ENCODE data around the gene RPL12.

Gene RPL12

DNA sequence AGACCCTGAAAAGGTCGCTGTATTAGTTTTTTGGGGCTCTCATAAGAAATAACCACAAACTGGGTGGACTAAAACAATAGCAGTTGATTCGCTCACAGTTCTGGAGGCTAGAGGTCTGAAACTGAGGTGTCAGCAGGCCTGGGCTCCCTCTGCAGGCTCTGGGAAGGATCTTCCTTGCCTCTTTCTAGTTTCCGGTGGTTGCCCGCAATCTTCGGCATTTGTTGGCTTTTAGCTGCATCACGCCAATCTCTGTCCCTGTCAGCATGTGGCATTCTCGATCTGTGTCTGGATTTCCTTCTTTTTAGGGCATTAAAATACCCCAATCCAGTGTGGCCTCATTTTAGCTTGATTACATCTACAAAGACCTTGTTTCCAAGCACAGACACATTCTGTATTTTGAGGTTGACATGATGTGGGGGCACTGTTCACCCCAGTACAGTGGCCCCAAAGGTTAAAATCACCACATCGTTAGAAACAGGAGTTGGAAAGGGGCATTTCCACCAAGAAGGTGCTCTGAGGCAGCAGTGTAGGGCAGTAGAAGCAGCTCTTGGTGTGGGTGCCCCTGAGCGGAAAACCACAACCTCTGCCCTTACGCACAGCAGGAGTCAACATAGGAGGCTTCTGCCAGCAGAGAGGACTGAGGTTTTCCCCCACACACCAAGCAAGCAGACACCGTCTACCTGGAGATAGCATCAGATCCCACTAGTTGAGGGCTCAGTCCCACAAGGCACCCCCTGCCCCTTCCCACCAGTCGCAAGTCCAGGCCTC lies 13.5 kb downstream of the RPL12 start:
- DNase-seq: peak; percentile 19

DNA sequence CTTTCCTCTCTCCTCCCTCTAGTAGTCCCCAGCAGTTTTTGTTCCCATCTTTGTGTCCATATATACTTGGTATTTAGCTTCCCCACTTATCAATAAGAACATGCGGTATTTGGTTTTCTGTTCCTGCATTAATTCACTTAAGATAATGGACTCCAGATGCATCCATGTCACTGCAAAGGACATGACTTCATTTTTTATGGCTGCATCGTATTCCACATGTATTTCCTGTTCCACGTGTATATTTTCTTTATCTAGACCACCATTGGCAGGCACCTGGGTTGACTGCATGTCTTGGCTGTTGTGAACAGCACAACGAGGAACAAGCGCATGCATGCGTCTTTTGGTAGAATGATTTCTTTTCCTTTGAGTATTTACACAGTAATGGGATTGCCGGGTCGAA lies 20.8 kb downstream of the RPL12 start:
- no peak for DNase-seq

DNA sequence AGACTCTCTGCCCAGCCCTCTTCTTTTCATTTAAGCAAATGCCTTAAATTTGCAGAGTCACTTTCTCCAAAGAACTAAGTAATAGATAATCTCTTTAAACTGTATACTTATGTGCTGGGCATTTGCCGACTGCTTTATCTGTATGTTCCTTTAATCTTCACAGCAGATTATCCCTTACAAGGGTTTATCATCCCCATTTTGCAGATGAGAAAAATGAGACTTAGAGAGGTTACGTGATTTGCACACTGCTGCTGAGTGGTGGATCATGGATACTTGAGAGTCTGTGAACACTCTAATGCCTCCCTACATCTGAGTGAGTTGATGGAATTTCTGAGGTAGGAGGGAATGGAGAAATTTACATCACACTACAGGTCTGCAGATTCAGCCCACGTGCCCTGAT lies 22.9 kb downstream of the RPL12 start:
- no peak for DNase-seq

DNA sequence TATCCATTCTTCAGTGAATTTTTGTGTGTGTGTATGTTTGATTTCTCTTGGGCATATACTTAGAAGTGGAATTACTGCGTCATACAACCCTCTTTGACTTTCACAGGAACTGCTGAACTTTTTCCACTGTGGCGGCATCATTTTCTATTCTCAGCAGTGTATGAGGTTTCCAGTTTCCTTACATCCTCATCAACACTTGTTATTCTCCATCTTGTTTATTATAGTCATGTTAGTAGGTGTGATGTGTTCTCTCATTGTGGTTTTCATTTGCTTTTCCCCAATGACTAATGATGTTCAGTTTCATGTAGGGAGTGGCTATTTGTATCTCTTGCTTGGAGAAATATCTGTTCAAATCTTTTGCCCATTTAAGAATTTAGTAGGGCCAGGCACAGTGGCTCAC lies 24.4 kb downstream of the RPL12 start:
- peak; percentile 70 for DNase-seq

DNA sequence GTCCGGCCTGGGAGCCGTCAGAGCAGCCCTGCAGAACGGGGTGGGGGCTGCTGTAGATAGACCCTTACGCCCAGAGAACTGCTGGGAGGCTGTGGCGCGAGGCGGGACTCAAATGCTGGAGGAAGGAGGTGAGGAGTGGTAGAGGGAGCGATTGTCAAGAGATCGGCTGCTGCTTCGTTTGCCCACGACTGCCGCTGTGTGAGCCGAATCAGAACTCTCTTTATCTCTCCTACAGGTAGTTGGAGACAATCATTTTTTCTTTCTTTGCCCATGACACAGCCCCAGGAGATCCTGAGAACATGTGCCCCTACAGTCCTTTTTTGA lies 26.6 kb downstream of the RPL12 start:
- DNase-seq: peak; percentile 51

DNA sequence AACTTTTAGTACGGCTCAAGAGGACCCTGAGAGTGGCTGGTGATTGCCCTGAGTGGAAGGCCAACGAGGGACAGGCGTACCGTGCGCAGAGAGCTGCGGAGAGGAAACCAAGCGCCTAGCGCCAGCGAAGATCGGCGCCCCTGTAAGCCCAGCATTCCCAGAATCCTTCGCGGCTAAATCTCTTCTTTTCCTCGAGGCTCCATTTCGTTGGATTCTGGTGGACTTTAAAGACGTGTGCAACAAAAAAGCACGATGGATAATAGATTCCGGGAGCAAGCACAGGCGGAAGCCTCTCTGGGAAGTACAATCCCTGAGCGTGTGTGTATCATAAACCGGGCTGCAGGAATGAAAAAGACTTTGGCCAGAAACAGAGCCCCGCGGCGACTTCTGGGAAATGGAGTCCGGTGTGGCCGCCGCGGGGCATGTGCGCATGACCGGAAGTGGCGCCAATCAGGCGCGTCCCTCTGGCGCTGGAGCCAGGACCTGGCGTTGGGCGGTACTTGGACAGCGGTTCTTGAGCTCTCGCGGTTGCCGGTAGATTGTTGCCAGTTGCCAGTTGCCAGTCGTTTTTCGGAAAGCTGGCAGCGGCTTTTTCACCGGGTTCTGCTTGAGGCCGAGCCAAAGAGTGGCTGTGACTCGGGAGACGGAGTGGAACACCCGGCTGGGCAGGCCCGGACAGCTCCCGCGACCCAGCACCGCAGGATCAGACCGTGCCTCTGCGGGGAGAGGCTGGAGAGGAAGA lies 27.1 kb downstream of the RPL12 start, which contains the start of gene ZNF79:
Gene ZNF79, plus strand, starts transcription at position 449 of the 742 bp plus-strand sequence. CDS start 406 bp downstream, outside the sequence.
- peak; percentile 95 for DNase-seq

DNA sequence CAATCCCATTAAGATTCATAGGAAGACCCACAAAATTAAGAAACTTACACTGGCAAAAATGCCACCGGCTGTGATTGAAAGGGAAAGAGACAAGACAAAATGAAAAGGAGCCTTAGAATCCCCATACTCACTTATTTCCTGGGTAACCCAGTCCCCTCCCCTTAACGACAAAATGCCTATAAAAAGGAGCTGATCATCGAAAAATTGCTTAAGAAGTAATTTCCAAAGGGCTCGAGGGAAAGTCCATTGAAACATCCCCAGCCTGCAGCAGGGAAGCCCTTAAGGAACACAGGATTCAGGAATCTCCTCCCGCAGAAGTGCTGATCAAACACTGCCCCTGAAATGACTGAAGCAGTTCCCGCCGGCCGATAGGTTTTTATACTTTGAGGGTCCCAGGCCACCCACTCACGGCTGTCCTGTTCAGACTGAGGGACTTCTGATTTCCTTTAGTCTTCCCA lies 27.7 kb downstream of the RPL12 start:
- no peak for DNase-seq

DNA sequence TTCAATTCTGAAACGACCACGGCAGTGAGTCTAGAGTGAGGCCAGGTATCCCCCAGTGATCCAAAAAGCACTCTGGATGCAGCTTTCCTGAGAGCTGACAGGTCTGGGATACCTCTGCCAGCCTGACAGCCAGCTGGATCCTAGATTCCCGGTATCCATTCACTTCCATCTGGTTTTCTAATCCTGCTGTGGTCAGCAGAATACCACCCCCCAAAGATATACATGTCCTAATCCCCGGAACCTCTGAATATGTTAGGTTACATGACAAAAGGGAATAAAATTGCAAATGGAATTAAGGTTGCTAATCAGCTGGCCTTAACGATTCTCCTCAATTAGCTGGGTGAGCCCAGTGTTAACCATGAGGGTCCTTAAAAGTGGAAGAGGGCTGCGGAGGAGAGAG lies 28.4 kb downstream of the RPL12 start:
- no peak for DNase-seq

DNA sequence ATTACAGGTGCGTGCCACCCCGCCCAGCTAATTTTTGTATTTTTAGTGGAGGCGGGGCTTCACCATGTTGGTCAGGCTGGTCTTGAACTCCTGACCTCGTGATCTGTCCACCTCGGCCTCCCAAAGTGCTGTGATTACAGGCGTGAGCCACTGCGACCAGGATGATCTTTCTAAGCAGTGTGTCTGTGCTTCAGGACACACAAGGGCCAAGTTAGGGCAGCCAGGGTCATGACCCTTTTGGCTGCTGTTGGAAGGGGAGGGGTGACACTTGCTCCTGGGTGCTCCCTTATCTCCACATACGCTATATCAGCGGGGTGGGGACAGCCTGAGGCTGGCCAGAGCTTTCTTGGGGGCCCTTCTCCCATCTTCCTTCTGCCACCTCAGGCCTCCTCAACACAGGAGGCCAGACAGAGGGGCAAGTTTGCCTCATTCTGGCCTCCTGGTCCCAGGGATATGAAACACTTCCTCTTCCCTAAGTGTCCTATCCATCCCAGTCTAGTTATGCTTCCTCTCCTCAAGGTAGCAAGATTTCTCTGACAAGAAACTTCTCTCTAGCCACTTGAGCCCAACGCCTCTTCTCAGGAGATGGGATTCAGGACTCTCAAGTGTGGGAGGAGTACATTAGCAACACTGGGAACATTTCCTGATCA lies 28.9 kb downstream of the RPL12 start:
- no peak for DNase-seq

DNA sequence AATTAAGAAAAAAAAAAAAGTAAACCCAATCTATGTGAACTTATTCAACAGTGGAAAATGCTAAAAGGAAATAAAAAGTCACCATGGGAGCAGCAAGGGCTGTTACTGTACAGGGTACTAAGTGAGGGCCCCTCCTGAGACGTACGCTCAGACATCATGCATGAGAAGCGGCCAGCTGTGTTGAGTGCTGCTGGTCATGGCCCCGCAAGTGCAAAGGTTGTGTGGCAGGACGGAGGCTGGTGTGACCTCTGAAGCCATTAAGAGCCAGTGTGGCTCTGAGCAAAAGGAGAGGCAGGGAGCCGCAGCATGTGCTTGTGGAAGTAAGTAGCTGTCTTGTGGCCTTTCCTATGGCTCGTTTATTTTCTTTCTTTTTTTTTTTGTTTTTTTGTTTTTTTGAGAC lies 30.1 kb downstream of the RPL12 start:
- no peak for DNase-seq

DNA sequence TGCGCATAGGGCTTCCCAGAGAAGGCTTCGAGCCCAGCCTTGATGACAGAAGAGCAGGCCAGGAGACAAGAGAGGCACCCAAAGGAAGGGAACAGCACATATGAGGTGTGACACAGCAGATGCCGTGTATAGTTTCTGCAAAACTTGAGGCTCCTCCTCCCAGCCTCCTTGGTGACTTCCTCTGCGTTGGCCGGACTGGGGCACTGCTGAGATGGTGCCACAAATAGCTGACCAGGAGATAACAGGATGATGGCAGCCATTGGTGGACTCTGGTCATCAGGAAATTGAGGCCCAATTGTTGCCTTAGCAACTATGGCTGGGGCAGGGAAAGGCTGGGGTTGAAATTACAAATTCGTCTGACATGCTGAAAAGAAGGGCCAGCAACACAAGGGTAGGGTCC lies 31.9 kb downstream of the RPL12 start:
- DNase-seq: no peak

DNA sequence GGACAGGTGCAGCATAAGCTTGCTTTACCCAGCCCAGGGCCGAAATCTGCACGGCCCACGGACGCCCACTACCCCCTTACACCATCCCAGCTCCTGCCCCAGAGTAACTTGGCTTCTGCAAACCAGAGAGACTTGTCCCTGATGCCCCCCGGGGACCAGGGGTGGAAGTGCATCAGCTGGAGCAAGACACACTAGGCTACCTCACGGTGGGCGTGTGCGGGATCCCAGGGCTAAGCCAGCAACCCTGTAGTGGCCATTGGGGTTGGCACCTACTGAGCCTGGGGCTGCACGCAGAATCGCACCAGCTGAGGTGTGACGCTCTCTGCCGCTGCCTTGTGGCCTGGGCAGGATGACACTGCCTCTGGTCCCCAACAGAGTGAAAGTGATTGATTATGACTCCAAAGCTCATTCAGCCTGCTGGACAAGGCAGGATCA lies 33.2 kb downstream of the RPL12 start:
- peak; percentile 63 for DNase-seq

DNA sequence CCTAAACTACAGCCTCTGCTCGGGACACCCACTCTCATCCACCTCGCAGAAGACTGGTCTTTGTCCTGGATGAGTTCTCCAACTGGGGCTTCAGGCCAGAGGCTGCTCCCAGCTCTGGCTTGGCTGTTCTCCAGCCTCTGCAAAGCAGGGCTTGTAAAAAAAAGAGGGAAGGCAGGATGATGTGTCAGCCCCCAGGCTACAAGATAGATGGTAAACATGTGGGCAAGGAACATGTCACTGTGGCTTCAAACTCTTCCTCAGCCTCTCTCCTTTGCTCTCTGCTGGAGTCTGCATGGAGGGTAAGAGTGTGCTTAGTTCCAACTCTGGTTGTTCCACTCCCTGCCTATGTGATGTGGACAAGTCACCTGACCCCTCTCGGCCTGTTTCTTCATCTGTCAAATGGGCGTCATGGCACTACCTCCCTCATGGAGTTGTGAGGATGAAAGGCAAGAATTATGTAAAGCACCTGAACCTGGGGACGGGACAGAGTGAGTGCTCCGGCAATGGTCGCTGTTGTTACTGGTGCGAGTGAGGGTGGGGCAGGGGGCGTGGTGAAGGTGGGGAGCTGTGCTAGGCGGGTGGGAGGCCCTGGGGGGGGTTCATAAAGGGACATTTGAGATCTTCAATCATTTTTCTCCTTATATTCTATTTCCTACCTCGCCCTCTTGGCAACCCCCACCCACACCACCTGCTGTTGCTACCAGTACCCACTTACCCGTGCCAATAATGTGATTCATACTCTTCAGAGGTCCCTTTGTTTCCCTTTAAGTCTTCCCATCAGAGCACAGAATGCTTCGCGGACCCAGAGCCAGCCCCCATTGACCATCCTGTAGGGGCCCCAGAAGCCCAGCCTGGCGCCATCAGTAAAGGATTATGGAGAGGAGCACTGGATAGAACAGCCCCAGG lies 33.8 kb downstream of the RPL12 start:
- DNase-seq: no peak

DNA sequence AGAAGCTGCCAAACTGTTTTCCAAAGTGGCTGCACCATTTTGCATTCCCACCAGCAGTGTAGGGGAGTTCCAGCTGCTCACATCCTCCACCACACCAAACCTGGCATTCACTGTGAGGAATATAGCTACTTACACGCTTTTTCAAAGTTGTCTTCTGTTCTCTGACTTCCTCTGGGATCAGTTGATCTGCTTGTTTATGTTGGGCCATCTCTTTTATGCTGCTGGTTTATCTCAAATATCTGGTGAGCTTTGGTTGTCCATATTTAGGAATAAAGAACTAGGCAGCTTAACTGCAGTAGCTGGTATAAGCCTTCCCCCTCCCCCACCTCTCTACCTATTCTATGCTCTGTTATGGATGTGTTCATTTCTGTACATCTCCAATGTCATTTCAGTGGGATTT lies 35.5 kb downstream of the RPL12 start:
- no peak for DNase-seq

DNA sequence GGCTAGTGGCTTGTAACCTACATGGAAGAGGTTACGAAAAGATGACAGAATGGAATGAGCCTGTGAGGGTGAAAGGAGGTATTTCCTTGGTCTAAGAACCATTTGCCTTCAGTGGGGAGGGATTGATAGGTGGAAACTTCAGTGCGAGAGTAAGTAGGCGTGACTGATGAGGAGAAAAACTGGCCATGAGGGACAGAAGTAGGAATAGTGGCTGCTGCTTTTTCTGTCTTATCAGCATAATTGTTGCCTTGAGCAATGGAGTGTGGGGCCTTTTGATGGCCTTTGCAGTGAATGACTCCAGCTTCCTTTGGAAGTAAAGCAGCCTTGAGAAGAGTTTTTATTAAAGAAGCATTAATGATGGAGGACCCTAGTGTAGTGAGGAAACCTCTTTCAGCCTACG lies 36.1 kb downstream of the RPL12 start:
- no peak for DNase-seq

DNA sequence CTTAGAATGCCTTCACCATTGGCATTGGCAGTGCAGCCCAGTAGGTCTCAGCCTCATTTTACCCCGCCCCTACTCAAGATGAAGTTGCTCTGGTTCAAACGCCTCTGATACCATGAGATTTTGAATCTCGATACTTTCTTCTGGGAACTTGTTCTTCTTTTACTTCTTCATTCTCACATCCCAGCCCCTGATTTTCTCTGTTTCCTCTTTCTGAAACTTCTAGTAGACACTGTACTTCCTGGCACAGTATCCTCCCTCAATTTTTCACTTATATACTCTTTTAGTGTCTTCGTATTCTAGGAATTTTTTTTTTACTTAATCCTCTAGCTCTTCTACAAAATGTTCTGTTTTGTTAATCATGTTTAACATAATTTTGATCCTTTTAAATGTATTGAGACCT lies 40.1 kb downstream of the RPL12 start:
- DNase-seq: no peak

DNA sequence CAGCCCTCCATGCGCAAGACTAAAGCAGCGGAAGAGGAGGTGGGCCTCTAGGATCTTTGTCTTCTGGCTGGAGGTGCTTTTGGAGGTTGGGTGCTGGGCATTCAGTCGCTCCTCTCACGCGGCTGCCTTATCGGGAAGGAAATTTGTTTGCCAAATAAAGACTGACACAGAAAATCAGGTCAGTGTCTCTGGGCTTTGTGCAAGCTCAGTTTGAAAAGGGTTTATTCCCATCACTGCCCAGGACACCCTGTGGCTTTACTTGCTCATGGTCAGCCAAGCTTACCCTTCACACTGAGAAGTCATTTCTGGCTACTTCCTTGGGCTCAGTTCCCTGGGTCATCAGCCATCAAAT lies 43.7 kb downstream of the RPL12 start:
- DNase-seq: no peak

DNA sequence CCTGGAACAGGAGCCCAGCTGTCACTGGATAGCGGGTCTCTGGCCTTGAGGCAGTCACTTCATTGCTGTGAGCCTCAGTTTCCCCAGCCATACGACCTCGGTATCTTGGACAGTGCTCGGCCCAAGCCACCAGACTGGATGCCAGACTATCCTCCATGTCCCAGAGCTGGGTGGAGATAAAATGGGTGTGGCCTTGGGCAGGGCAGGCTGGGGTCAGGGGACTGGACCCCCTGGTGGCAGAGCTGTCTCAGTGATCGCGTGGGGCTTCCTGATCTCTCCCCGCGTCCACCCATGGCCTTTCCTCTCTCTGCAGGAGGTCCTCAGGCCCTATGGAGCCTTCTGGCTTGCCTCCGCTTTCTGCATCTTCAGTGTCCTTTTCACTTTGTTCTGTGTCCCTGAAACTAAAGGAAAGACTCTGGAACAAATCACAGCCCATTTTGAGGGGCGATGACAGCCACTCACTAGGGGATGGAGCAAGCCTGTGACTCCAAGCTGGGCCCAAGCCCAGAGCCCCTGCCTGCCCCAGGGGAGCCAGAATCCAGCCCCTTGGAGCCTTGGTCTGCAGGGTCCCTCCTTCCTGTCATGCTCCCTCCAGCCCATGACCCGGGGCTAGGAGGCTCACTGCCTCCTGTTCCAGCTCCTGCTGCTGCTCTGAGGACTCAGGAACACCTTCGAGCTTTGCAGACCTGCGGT lies 44.3 kb downstream of the RPL12 start:
- no peak for DNase-seq

DNA sequence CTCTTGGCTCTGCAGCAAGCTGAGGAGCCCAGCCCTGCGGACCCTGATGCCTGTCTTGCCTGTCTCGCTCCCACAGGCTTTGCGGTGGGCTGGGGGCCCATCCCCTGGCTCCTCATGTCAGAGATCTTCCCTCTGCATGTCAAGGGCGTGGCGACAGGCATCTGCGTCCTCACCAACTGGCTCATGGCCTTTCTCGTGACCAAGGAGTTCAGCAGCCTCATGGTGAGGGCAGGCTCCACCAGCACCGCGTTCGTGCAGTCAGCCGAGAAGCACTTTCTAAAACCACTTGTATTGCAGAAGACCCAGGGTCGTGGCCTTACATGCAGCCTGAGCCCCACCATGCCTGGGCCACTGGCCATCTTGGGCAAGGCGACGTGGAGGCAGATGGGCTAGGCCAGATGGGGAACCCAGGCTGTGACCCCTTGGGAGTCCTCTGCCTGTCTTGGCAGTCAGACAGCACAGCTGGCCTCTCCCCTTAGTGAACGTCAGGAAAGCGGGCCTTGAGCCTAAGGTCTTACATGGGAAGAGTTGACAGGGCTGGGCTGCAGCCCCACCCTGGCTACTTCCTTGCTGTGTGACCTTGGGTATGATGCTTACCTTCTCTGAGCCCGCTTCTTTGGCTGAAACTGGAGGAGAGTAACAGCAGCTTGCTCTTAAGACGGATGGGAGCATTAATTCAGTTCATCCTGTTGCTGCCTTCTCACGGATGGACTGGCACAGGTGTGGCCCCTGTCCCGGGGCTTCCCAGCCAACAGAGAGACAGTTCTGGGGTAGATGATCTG lies 45.7 kb downstream of the RPL12 start:
- DNase-seq: no peak

DNA sequence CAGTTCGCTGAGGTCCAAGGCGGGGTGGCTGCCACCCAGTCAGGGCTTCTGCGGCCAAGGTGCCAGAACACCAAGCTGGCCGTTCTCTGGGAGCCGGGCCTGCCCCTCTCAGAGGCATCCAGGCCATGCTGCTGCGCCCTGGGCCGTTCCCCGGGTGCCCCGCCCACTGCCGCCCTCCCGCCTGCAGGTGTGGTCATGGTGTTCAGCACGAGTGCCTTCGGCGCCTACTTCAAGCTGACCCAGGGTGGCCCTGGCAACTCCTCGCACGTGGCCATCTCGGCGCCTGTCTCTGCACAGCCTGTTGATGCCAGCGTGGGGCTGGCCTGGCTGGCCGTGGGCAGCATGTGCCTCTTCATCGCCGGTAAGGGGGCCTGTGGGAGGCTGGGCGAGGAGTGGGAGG lies 46.6 kb downstream of the RPL12 start:
- DNase-seq: no peak

DNA sequence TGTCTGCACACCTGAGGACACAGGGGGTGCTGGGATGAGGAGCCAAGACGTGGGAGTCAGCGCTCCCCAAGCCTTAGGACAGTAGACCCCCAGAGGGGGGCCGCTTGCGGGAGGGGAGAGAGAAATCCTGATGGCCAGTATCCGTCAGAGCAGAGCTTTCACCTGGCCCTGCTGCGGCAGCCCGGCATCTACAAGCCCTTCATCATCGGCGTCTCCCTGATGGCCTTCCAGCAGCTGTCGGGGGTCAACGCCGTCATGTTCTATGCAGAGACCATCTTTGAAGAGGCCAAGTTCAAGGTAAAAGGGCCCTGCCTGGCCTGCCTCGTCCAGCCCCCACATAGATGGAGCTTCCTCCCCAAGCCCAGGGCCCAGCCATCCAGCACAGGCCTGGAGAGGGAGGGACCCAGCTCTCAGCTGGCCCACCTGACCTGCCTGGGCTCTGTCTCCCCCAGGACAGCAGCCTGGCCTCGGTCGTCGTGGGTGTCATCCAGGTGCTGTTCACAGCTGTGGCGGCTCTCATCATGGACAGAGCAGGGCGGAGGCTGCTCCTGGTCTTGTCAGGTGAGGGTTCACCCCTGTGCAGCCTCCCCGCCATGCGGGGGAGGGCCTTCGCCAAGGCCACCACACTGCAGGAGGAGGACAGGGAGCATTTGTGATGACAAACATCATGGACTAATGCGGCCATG lies 47.6 kb downstream of the RPL12 start:
- no peak for DNase-seq

Data from stimulated activated CD4-positive, alpha-beta T cell treated with anti-CD3 and anti-CD28 coated beads, Interleukin-15, amount 100 ng/mL, for 24 hours (primary cell).